HepG2 (cell line): ENCODE measurements around the gene KIAA1549. TPM values are rescaled to one million over a fixed set of nuclear protein-coding genes. Genes with fewer than 3 reads are reported as not detected.
A peak's percentile ranks its signal among the peaks of the same experiment; 100 is the strongest.

Source experiments
- ATAC-seq: fragments of 200-7000 bp; cut with Tn5 transposase; 3 replicates; pipeline ENCODE4 v1.9.1; 2020; ENCODE audit warnings: mild to moderate bottlenecking, moderate library complexity
- Bru-seq: library from RNA; stranded (reverse); fragments of 400-500 nt; gene quantifications from one replicate; lab custom pipeline; 2021; lab: Mats Ljungman, UMichigan
- BruChase-seq, 2 experiments: library from RNA; stranded (reverse); fragments of 400-500 nt; gene quantifications; one replicate each; lab custom pipeline; 2021; lab: Mats Ljungman, UMichigan
- BruUV-seq: library from RNA; stranded (reverse); fragments of 400-500 nt; replicated peaks from 2 replicates; lab custom pipeline; 2021; lab: Mats Ljungman, UMichigan
- CTCF ChIA-PET: fragments of 300-600 bp; formaldehyde crosslinking; extraction: SDS; loops from one replicate; lab custom pipeline; 2021; ENCODE audit warnings: low total read pairs, inconsistent platforms, low intra/inter-chr PET ratio; lab: Yijun Ruan, JAX
- POLR2A ChIA-PET: fragments of 350-600 bp; sonication (Branson Sonifier 250); formaldehyde crosslinking; loops from one replicate; lab custom pipeline; 2020; ENCODE audit warnings: antibody characterized with exemption, inconsistent platforms; lab: Yijun Ruan, JAX
- DNase-seq: peaks from one replicate; pipeline ENCODE4 v3.0.0-alpha.2; 2015; ENCODE audit warnings: low spot score
- FAIRE-seq: peaks from 3 replicates; lab custom pipeline; 2011; peaks lifted over from hg19 to GRCh38; lab: Jason Lieb, UNC
- H2AFZ ChIP-seq: one replicate; pipeline ENCODE4 v1.6.1; 2011; ENCODE audit warnings: low read length, inconsistent platforms
- H3K27ac ChIP-seq: fragments of 300-600 bp; 3 replicates; pipeline ENCODE4 v1.8.0; 2011; ENCODE audit warnings: mixed run types, mild to moderate bottlenecking, mixed read lengths, low read length, inconsistent platforms; ENCODE audit not compliant: insufficient read depth; ENCODE audit errors: extremely low read length
- H3K27me3 ChIP-seq, 2 experiments: fragments of 200-600 bp in 1 of 2; 2 replicates in 1 of 2; 3 replicates in 1 of 2; pipeline versions ENCODE4 v1.6.0 to v1.8.0; 2011; ENCODE audit warnings: low read length in 2 of 2, mild to moderate bottlenecking in 2 of 2, moderate library complexity in 2 of 2, inconsistent platforms in 1 of 2; ENCODE audit not compliant: insufficient read depth in 2 of 2, control insufficient read depth in 1 of 2
- H3K36me3 ChIP-seq, 2 experiments: fragments of 200-600 bp in 1 of 2; replicated peaks in 1 of 2; 2 replicates in 1 of 2; 3 replicates in 1 of 2; pipeline versions ENCODE4 v1.5.1 to v1.8.0; 2011; ENCODE audit warnings: low read length in 2 of 2, inconsistent platforms in 1 of 2; ENCODE audit not compliant: insufficient read depth in 2 of 2, control insufficient read depth in 1 of 2
- H3K4me1 ChIP-seq: 2 replicates; pipeline ENCODE4 v1.5.1; 2012; ENCODE audit warnings: low read length, inconsistent platforms; ENCODE audit not compliant: insufficient read depth
- H3K4me2 ChIP-seq: 2 replicates; pipeline ENCODE4 v1.6.0; 2011; ENCODE audit warnings: low read depth, low read length, inconsistent platforms
- H3K4me3 ChIP-seq, 3 experiments: fragments of 200-600 bp in 1 of 3; sonication (generic), shearing (Covaris generic) in 1 of 3; replicated peaks in 1 of 3; 2 replicates each; pipeline ENCODE4 v1.5.1; 2011 to 2016; ENCODE audit warnings: low read length in 3 of 3, inconsistent platforms in 2 of 3, low read depth in 2 of 3, mild to moderate bottlenecking in 2 of 3, control low read depth in 1 of 3, mixed read lengths in 1 of 3; ENCODE audit not compliant: insufficient read depth in 1 of 3
- H3K79me2 ChIP-seq: one replicate; pipeline ENCODE4 v1.6.1; 2011; ENCODE audit warnings: low read length, inconsistent platforms; ENCODE audit not compliant: insufficient read depth
- H3K9ac ChIP-seq: 2 replicates; pipeline ENCODE4 v1.6.0; 2011; ENCODE audit warnings: mild to moderate bottlenecking, low read depth, low read length, inconsistent platforms; ENCODE audit not compliant: insufficient read depth
- H3K9me3 ChIP-seq: 2 replicates; pipeline ENCODE4 v1.5.1; 2012; ENCODE audit warnings: mild to moderate bottlenecking, low read length
- H4K20me1 ChIP-seq: 2 replicates; pipeline ENCODE4 v1.6.0; 2011; ENCODE audit warnings: inconsistent platforms, mild to moderate bottlenecking, low read length, moderate library complexity; ENCODE audit not compliant: insufficient read depth
- AHR ChIP-seq: IDR thresholded peaks from 2 replicates; pipeline ENCODE4 v1.6.1; 2018; ENCODE audit warnings: missing genetic modification reagents, missing compliant biosample characterization
- CAMTA2 ChIP-seq: sonication (generic); formaldehyde crosslinking; IDR thresholded peaks from 2 replicates; pipeline ENCODE4 v1.4.0; 2020; ENCODE audit warnings: mild to moderate bottlenecking, missing genetic modification reagents, borderline replicate concordance
- DNMT1 ChIP-seq: sonication (generic); formaldehyde crosslinking; IDR thresholded peaks from 2 replicates; pipeline ENCODE4 v1.5.1; 2020; ENCODE audit warnings: mild to moderate bottlenecking, missing genetic modification reagents
- HOXA3 ChIP-seq: sonication (generic); formaldehyde crosslinking; IDR thresholded peaks from 2 replicates; pipeline ENCODE4 v1.5.0; 2020; ENCODE audit warnings: missing genetic modification reagents
- KLF12 ChIP-seq: sonication (generic); formaldehyde crosslinking; IDR thresholded peaks from 2 replicates; pipeline ENCODE4 v1.4.0; 2020; ENCODE audit warnings: missing genetic modification reagents, borderline replicate concordance
- MTF2 ChIP-seq: sonication (generic); formaldehyde crosslinking; IDR thresholded peaks from 2 replicates; pipeline ENCODE4 v1.5.0; 2020; ENCODE audit warnings: missing genetic modification reagents, borderline replicate concordance
- NFKB2 ChIP-seq: sonication (generic); formaldehyde crosslinking; IDR thresholded peaks from 2 replicates; pipeline ENCODE4 v1.4.0; 2020; ENCODE audit warnings: missing genetic modification reagents, borderline replicate concordance
- RXRA ChIP-seq: sonication (generic); formaldehyde crosslinking; IDR thresholded peaks from 2 replicates; pipeline ENCODE4 v1.5.1; 2020; ENCODE audit warnings: missing genetic modification reagents
- SPEN ChIP-seq: sonication (generic); formaldehyde crosslinking; IDR thresholded peaks from 2 replicates; pipeline ENCODE4 v1.5.1; 2020; ENCODE audit warnings: low read depth, mild to moderate bottlenecking, missing genetic modification reagents
- SSRP1 ChIP-seq: IDR thresholded peaks from 2 replicates; pipeline ENCODE4 v1.6.1; 2016; ENCODE audit warnings: control low read depth
- STAG1 ChIP-seq: sonication (generic); formaldehyde crosslinking; IDR thresholded peaks from 2 replicates; pipeline ENCODE4 v1.4.0; 2020; ENCODE audit warnings: missing genetic modification reagents
- ZBTB1 ChIP-seq: sonication (generic); formaldehyde crosslinking; IDR thresholded peaks from 2 replicates; pipeline ENCODE4 v1.4.0; 2020; ENCODE audit warnings: missing genetic modification reagents, borderline replicate concordance
- ZNF12 ChIP-seq: sonication (generic); formaldehyde crosslinking; IDR thresholded peaks from 2 replicates; pipeline ENCODE4 v1.5.0; 2020; ENCODE audit warnings: missing genetic modification reagents
- ZNF552 ChIP-seq: sonication (generic); formaldehyde crosslinking; IDR thresholded peaks from 2 replicates; pipeline ENCODE4 v1.9.0; 2022; ENCODE audit warnings: missing genetic modification reagents, mild to moderate bottlenecking, borderline replicate concordance
- ZNF672 ChIP-seq: sonication (generic); formaldehyde crosslinking; IDR thresholded peaks from 2 replicates; pipeline ENCODE4 v1.8.1; 2022; ENCODE audit warnings: missing genetic modification reagents
- WGBS: methylation state at CpG from one replicate; pipeline ENCODE4 v1.1.6; 2017; ENCODE audit warnings: low lambda C conversion rate; 5-methylcytosine and 5-hydroxymethylcytosine counted together
- in situ Hi-C: cut with HindIII; loops from 2 replicates; pipeline ENCODE4 v1.10.0; 2017; ENCODE audit warnings: low pct_unique_long_range_greater_than_20kb; ENCODE audit not compliant: extremely low pct_ligation_motif_present
- intact Hi-C: fragments of 100-400 bp; cut with micrococcal nuclease; formaldehyde crosslinking; loops from one replicate; pipeline ENCODE4 v1.10.0; 2022; ENCODE audit not compliant: unreplicated experiment
- long read RNA-seq, 2 experiments: library from RNA in 1 of 2; library from polyadenylated mRNA in 1 of 2; stranded (forward) in 1 of 2; unstranded in 1 of 2; transcript quantifications; one replicate each; pipeline ENCODE4 v2.0.0, GENCODE V29; 2019 to 2022
- polyA minus RNA-seq, 3 experiments: library from RNA; depleted of rRNA, polyadenylated mRNA; stranded (reverse); fragments of >200 nt; gene quantifications; 2 replicates each; pipeline ENCODE4 v1.2.3, GENCODE V29; 2011; ENCODE audit warnings: low replicate concordance in 1 of 3
- polyA plus RNA-seq, 8 experiments: library from polyadenylated mRNA; depleted of rRNA in 3 of 8; stranded (reverse) in 7 of 8; unstranded in 1 of 8; fragments of >200 nt; fragmentation: Illumina TruSeq in 4 of 8; extraction: Trizol in 4 of 8; gene quantifications; 2 replicates each; pipeline versions ENCODE4 v1.2.1 to v1.2.3, GENCODE V29; 2011 to 2016; ENCODE audit warnings: low read depth in 4 of 8, missing spikeins in 1 of 8, mixed read lengths in 1 of 8; ENCODE audit not compliant: insufficient read depth in 1 of 8
- total RNA-seq, 5 experiments: library from RNA; depleted of rRNA; stranded (reverse); fragments of >200 nt; fragmentation: Illumina TruSeq; extraction: Trizol; gene quantifications; 2 replicates each; pipeline ENCODE4 v1.2.3, GENCODE V29; 2016; ENCODE audit warnings: low read depth in 1 of 5
- TF ChIP-seq, protein P1 (sequence below): sonication (generic); formaldehyde crosslinking; IDR thresholded peaks from 2 replicates; pipeline ENCODE4 v1.8.1; 2023; ENCODE audit warnings: mild to moderate bottlenecking, missing genetic modification reagents

Gene KIAA1549
- total RNA-seq (2016; rRNA removed; fragmentation: Illumina TruSeq; extraction: Trizol) (1.8 TPM in 2 replicates), polyA plus RNA-seq (2011; rRNA removed) (1.1 and 1.2 TPM in 2 replicates), polyA minus RNA-seq (2011; rRNA and poly(A)+ RNA removed; ENCODE audit: low replicate concordance) (4.4 and 12.3 TPM in 2 replicates), Bru-seq, nascent RNA (percentile 54 among the genes with signal in this experiment), BruChase-seq, experiment 1, labeled RNA remaining after a 6-hour chase (percentile 62 among the genes with signal in this experiment), BruChase-seq, experiment 2, labeled RNA remaining after a 2-hour chase (percentile 53 among the genes with signal in this experiment)
- 0.88 and 1.0 TPM in 2 replicates for total RNA-seq (2016; cell fraction: cytosol; rRNA removed; fragmentation: Illumina TruSeq; extraction: Trizol; ENCODE audit: low read depth)
- total RNA-seq (2016; cell fraction: insoluble cytoplasmic fraction; rRNA removed; fragmentation: Illumina TruSeq; extraction: Trizol) = 1.4 and 1.8 TPM in 2 replicates
- 1.5 and 2.2 TPM in 2 replicates for total RNA-seq (2016; cell fraction: membrane; rRNA removed; fragmentation: Illumina TruSeq; extraction: Trizol)
- total RNA-seq (2016; cell fraction: nucleus; rRNA removed; fragmentation: Illumina TruSeq; extraction: Trizol) = 3.1 and 3.6 TPM in 2 replicates
- 0.95 and 0.96 TPM in 2 replicates for polyA plus RNA-seq (2011; cell fraction: cytosol; rRNA removed)
- 2.4 and 2.6 TPM in 2 replicates for polyA plus RNA-seq (2011; cell fraction: nucleus; rRNA removed)
- polyA plus RNA-seq (2012) = 1.3 and 2.0 TPM in 2 replicates
- 0.15 and 0.22 TPM in 2 replicates for polyA plus RNA-seq (2016; cell fraction: cytosol; fragmentation: Illumina TruSeq; extraction: Trizol; ENCODE audit: low read depth)
- polyA plus RNA-seq (2016; cell fraction: insoluble cytoplasmic fraction; fragmentation: Illumina TruSeq; extraction: Trizol; ENCODE audit: low read depth) = 1.5 and 1.9 TPM in 2 replicates
- polyA plus RNA-seq (2016; cell fraction: membrane; fragmentation: Illumina TruSeq; extraction: Trizol; ENCODE audit: low read depth) = 0.65 and 1.0 TPM in 2 replicates
- polyA plus RNA-seq (2016; cell fraction: nucleus; fragmentation: Illumina TruSeq; extraction: Trizol; ENCODE audit: insufficient read depth, low read depth) = 4.3 and 4.8 TPM in 2 replicates
- polyA minus RNA-seq (2011; cell fraction: cytosol; rRNA and poly(A)+ RNA removed) = 1.8 and 3.1 TPM in 2 replicates
- 2.6 and 3.1 TPM in 2 replicates for polyA minus RNA-seq (2011; cell fraction: nucleus; rRNA and poly(A)+ RNA removed)
- long read RNA-seq, experiment 1, partial matches to known transcripts = 0 of 1 reads
- long read RNA-seq, experiment 1, other reads (novel, unspliced or antisense) = 1 of 1 reads
- long read RNA-seq, experiment 2, full-length matches to known transcripts = 1 of 11 reads
- long read RNA-seq, experiment 2, partial matches to known transcripts = 1 of 11 reads
- long read RNA-seq, experiment 2, other reads (novel, unspliced or antisense) = 9 of 11 reads

DNA sequence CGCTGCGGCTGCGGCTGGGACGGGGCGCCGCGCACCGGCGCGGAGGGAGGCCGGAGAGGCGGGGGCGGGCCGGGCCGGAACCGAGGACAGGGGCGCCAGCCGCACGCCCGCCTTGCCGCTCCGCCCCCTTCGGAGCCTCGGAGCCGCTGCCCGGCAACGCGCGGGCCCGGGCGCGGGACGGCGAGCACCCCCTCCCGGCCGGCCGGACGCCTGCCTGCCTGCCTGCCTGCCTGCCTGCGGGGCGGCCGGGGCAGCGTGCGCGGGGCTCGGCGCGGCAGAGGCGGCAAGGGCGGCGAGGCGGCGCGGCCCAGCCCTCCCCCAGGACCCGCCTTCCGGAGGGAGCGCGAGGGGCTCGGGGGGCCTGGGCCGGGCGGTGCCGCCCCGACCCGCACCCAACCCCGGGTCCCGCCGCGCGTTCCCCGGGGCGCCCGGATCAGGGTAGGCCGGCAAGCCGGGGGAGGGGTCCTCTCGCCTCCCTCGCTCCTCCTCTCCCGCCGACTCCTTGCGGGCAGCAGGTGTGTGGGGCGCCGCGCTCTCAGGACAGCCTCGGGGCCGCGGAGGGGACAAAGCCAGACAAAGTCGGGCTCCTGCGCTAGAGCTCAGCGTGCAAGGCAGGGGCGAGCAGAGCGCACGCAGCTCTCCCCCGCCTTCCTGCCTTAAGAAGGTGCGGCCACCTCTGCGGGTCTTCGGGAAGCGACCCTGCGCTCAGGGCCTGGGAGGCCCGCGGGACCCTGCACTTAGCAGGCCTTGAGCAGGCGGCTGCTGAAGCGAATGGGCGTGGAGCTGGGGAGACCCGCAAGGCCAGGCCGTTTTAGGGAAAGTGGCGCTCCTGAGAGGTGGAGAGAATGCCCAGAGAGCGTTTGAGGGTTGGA is at the start of gene KIAA1549:
KIAA1549 (minus strand) TSS at position 58 of the 872 bp plus-strand sequence. CDS start 120 bp downstream, outside the sequence.
- WGBS = 37% methylated on average over 11 of the region's 105 CpGs
- ATAC-seq = peak; percentile 83
- Histone ChIP-seq H3K36me3 (no peaks in the 10 kb centered on the region), H3K9me3 (no peaks in the 10 kb centered on the region), H2AFZ (peak within 1 kb of the TSS; percentile 11), H3K27ac (no peak within 1 kb of the TSS), H3K79me2 (no peaks in the 10 kb centered on the region), H3K27me3 (peaks cover 2 to 24% of the 10 kb centered on the region in 2 experiments; a peak in 3 of 5 replicates), H3K4me3 (peak within 1 kb of the TSS; percentile 77 to 92 (median 79)), H3K9ac (peak within 1 kb of the TSS; percentile 65), H3K4me2 (peak within 1 kb of the TSS; percentile 95), H3K4me1 (peaks cover 20% of the 10 kb centered on the region), H4K20me1 (no peaks in the 10 kb centered on the region)
- POLR2A ChIA-PET = no interaction called here
- intact Hi-C loops = loop anchor here (1.0 kb wide), 1 partner anchor 95 kb away; no protein-coding TSS in a partner anchor
- in situ Hi-C loops = loop anchor here (5.0 kb wide), 1 partner anchor 94 kb away; no protein-coding TSS in a partner anchor
- no peak for FAIRE-seq
- CTCF ChIA-PET = interaction anchor here (1.2 kb wide), 1 partner anchor 95 kb away, joined by 3 read pairs; no protein-coding TSS in a partner anchor
- BruUV-seq = no TSS peak
- DNase-seq = peak; percentile 33
- TF ChIP-seq ZNF552 (CRISPR knock-in tag) (0 out of 2 replicates have a peak, but pooled peaks have one; percentile 33), MTF2 (CRISPR knock-in tag) (peak; percentile 42; the same call in 1 of the 2 replicates), HOXA3 (0 out of 2 replicates have a peak, but pooled peaks have one; percentile 29), ZNF672 (CRISPR knock-in tag) (0 out of 2 replicates have a peak, but pooled peaks have one; percentile 28), ZBTB1 (no peak), CAMTA2 (CRISPR knock-in tag) (no peak), SPEN (CRISPR knock-in tag) (peak; percentile 22; the same call in 1 of the 2 replicates), SSRP1 (CRISPR knock-in tag) (no peak), RXRA (CRISPR knock-in tag) (0 out of 2 replicates have a peak, but pooled peaks have one; percentile 22), DNMT1 (0 out of 2 replicates have a peak, but pooled peaks have one; percentile 15), AHR (CRISPR knock-in tag) (0 out of 2 replicates have a peak, but pooled peaks have one; percentile 35), KLF12 (CRISPR knock-in tag) (peak; percentile 68; the same call in 1 of the 2 replicates), ZNF12 (no peak), STAG1 (CRISPR knock-in tag) (peak; percentile 28; the same call in 1 of the 2 replicates), NFKB2 (CRISPR knock-in tag) (peak; percentile 40; the same call in 1 of the 2 replicates)
- TF ChIP-seq, protein P1, sequence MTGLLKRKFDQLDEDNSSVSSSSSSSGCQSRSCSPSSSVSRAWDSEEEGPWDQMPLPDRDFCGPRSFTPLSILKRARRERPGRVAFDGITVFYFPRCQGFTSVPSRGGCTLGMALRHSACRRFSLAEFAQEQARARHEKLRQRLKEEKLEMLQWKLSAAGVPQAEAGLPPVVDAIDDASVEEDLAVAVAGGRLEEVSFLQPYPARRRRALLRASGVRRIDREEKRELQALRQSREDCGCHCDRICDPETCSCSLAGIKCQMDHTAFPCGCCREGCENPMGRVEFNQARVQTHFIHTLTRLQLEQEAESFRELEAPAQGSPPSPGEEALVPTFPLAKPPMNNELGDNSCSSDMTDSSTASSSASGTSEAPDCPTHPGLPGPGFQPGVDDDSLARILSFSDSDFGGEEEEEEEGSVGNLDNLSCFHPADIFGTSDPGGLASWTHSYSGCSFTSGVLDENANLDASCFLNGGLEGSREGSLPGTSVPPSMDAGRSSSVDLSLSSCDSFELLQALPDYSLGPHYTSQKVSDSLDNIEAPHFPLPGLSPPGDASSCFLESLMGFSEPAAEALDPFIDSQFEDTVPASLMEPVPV (CRISPR knock-in tag) = no peak
